Fibroblast of peridontal ligament (primary cell): ENCODE measurements around the gene RGS6.

ENCODE experiments used
- DNase-seq: peaks from one replicate; pipeline ENCODE4 v3.0.0-alpha.2; 2010; ENCODE audit errors: extremely low read depth

RGS6 gene

DNA sequence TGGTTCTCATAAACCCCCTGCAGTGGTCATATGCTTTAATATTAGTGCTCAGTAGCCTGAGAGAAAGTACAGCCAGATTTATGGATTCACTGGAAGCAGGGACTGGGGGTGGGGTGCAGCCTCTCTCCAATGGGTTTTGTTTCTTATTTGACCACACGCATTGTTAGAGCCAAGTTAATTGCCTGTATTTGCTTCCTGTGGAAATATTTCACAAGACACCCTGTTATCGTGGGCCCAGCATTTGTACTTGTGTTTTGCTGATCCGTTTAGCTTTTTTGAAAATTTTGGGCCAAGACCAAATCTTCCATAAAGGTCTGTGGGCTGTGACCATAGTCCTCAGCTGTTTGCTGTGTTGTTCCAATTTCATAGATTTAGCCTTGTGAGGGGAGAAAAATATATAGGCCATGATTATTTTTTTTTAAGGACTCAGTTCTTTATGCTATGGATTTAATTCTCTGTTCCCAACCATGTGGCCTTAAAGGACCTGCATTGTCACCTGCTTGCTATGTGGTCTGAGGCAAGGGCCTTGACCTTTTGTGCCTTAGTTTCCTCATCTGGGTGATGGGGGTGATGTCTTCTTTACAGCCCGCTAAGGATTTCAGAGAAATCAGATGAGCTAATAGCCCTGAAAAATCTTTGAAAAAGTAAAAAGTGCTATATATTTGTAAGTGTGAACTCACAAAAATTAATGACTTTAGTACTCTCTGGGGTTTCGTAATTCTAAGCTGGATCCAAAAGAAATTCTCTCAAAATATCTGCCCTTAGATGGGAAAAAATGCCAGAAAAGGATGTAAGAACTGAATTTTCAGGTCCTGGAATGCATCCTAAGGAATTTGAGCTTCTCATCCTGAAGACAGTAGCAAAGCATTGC, 591.4 kb downstream of the RGS6 start:
- peak; percentile 50 for DNase-seq

- DNase-seq = no peak
Measured at GRCh38 chr14:72524295-72524629, 592.0 kb downstream of the RGS6 start.

GRCh38 chr14:72525087-72525915, 593.1 kb downstream of the RGS6 start:
- DNase-seq = no peak

DNA sequence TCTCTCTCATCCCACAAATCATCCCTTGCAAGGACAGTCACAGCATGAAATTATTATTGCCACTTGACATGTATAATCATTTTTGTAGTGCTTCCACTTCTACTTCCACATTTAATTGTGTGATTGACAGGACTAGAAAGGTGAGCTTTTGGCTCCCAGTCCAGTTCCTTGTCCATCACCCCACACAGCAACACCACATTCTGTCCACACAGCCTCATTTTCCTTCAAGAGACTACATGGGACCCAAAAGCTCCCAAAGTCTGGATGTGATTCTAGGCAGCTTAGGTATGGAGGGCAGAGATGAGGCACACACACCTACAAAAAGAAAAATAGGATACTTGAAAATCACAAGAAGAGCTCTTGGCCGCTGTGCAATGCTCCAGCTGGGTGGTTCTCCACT, 595.4 kb downstream of the RGS6 start:
- DNase-seq = no peak

DNA sequence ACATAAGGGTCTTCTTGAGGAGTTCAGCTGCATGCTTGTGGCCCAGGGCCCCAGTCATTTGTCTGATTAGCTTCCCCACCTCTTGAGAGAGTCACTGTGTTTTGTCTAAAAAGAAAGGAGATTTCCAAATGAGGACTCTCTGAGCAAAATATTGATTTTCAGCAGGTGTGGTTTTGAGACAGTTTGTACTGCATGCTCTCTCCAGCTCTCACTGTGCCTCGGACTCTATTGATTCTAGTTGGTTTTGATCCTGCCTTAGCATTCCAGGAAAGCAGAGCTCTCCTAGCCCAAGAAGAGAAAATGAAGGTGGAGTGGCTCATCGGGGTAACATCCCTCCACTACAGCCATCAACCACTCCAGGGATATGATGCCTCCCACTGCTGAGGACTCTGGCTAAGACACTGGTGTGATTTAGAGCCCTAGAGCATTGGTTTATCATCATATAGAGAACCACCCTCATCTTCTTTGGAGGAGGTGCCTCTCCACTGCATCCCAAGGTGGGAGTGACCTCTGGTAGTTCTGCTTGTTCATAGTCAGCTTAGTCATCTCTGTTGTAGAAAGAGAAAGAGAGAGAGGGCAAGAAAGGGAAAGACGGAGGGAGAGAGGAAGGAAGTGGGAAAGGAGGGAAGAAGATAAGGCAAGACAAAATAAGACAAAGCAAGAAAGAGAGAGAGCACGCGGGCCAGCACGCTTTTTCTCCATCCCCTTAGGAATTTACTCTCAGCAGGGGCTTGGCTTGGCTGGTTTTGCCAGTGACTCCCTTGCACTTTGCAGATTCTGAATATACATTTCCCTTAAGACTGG, 596.0 kb downstream of the RGS6 start:
- peak; percentile 33 for DNase-seq

DNA sequence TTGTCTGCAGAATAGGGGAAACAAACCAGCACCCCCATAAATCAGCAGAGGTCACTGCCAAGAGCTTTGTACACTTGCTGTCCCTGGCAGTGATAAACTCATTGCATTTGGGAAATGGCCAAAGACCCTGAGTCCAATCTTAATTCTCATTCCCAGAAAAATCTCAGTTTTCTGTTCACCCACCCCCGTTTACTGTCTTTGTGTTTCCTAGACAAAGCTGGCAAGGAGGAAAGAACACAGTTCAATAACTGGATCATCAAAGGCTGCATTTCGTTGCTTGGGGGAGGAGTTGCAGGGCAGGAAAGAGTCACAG, 596.6 kb downstream of the RGS6 start:
- DNase-seq = no peak

DNA sequence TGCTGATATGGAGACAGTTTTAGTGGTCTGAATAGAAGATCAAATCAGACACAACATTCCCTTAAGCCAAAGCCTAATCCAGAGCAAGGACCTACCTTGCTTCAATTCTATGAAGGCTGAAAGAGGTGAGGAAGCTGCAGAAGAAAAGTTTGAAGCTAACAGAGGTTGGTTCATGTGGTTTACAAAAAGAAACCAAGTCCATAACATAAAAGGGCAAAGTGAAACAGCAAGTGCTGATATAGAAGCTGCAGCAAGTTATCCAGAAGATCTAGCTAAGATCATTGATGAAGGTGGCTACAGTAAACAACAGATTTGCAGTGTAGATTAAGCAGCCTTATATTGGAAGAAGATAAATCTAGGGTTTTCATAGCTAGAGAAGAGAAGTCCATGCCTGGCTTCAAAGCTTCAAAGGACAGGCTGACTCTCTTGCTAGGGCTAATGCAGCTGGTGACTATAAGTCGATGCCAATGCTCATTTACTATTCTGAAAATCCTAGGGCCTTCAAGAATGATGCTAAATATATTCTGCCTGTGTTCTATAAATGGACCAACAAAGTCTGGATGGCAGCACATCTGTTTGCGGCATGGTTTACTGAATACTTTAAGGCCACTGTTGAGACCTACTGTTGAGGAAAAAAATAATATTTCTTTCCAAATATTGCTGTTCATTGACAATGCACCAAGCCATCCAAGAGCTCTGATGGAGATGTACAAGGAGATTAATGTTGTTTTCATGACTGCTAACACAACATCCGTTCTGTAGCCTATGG, 600.6 kb downstream of the RGS6 start:
- DNase-seq = no peak

- no peak for DNase-seq
Measured at GRCh38 chr14:72535485-72535884, 603.3 kb downstream of the RGS6 start.

GRCh38 chr14:72538387-72538786, 606.2 kb downstream of the RGS6 start:
- DNase-seq = no peak

DNA sequence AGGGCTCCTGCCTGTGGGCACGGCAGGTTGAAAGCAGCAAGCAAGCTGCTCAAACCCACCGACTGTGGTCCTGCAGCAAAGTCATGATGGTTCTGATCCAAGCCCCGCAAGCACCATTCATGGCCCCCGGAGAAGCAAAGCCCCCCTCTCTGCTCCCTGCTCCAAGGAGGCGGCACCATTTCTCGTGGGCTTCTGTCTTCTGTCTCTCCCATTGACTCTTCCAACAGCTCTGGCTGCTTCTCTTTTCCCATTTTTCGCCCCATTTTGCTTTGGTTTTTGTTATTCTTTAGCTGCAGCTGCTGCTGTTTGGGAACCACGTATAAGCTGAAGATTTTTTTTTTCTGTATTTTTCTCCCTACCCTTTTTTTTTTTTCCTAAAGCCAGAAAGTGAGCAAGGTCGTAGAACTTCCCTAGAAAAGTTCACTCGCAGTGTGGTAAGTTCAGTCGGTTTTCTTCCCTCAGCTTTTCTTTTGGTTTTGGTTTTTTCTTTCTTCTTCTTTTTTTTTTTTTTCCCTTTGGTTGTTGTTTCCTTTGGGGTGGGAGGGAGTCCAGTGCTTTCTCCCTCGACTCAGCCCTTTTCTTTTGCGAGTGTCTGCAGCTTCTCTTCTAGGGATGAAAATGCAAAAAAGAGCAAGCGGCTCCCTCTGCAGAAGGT, 607.6 kb downstream of the RGS6 start:
- DNase-seq = no peak

GRCh38 chr14:72540836-72541235, 608.6 kb downstream of the RGS6 start:
- no peak for DNase-seq

- DNase-seq = no peak
Measured at GRCh38 chr14:72541546-72541945, 609.3 kb downstream of the RGS6 start.

GRCh38 chr14:72543341-72543740, 611.1 kb downstream of the RGS6 start:
- DNase-seq = peak; percentile 47

DNA sequence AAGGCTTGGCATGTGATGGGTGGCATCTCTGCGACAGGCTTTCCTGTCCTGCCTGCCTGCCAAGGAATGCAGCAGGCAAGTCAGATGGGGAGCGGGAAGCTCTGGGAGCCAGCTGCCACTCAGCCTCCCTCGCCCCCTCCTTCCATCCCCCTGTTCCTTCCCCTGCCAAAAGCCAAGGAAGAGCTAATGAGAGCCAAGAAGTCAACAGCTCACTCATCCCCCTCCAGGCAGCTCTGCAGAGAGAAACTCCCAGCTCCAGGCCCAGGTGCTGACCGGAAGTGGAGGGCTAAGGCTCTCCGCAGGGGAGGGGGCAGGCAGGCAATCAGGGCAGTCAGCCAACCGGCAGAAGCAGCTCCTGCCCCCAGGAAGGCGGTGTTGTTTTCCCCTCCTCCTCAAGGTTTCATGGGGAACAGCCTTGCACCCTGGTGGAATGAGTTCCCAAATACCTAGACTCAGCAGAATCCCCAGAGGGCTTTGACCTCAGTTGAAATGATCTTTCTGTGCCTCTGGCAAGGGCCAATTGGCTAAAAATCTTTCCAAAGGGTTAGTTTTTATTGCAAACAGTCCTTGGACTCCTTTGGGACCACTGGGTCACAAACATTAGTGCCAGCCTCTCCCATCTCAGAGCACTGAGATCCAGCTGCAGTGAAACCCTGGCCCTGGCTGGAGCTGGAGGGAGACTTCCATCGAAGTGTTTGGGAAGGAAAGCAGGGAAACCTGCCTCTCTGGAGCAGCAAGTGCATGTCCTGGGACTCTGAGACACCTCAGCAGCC, 612.6 kb downstream of the RGS6 start:
- DNase-seq = no peak

GRCh38 chr14:72545411-72546311, 613.4 kb downstream of the RGS6 start:
- DNase-seq = no peak

GRCh38 chr14:72546344-72547016, 614.3 kb downstream of the RGS6 start:
- DNase-seq = no peak

- DNase-seq = no peak
Measured at GRCh38 chr14:72547999-72548398, 615.8 kb downstream of the RGS6 start.

- no peak for DNase-seq
Measured at GRCh38 chr14:72549026-72549425, 616.8 kb downstream of the RGS6 start.

- DNase-seq = peak; percentile 41
Measured at GRCh38 chr14:72549854-72550253, 617.6 kb downstream of the RGS6 start.
